SH-SY5Y (cell line): Measurements from ENCODE around the gene NLRX1.

Source experiments
- GATA2 ChIP-seq: IDR thresholded peaks from 2 replicates; pipeline ENCODE4 v1.6.1; 2011; ENCODE audit warnings: mild to moderate bottlenecking, low read depth, low read length
- GATA3 ChIP-seq: IDR thresholded peaks from 2 replicates; pipeline ENCODE4 v1.6.1; 2011; ENCODE audit warnings: low read depth, mild to moderate bottlenecking, low read length, moderate library complexity

GRCh38 chr11:119222308-119222707 lies 53.8 kb downstream of the NLRX1 start:
- TF ChIP-seq GATA2 (no peak), GATA3 (no peak)
